Measurements from ENCODE around the gene MBD6. TPM values are rescaled to one million over a fixed set of nuclear protein-coding genes. Genes with fewer than 3 reads are reported as not detected.

The MBD6 gene
- total and polyA plus RNA-seq, 2 donors from 2014 or later = 38.4 to 118 TPM

- no peak for TF ChIP-seq CTCF (IDR thresholded peaks at IDR 0.05; ENCODE audit: borderline replicate concordance, extremely low read depth, insufficient read depth)
- H3K9ac ChIP-seq (ENCODE audit: low read length in 3 of 3) = no peak overlapping the region
- FAIRE-seq = no peak
Measured at GRCh38 chr12:57481671-57482070, 41.0 kb upstream of the MBD6 start.

GRCh38 chr12:57483466-57483865, 39.2 kb upstream of the MBD6 start:
- no peak for FAIRE-seq
- H3K4me1 ChIP-seq (ENCODE audit: control insufficient read depth in 2 of 3, insufficient read depth in 2 of 3, low read depth in 1 of 3, low read length in 3 of 3) = peaks cover 0 to 4% (median 0%) of the 10 kb centered on the region in 3 donors
- no peaks in the 10 kb centered on the region for H3K36me3 ChIP-seq (ENCODE audit: control insufficient read depth in 2 of 3, insufficient read depth in 3 of 3, low read length in 3 of 3)
- peak in 1 of 5 donors; percentile 34 for DNase-seq
- H3K27ac ChIP-seq (ENCODE audit: low read depth in 2 of 2, low read length in 2 of 2) = no peak overlapping the region
- no peak overlapping the region for H3K4me3 ChIP-seq (ENCODE audit: low read length in 3 of 3)
- no peaks in the 10 kb centered on the region for H3K9me3 ChIP-seq (ENCODE audit: control insufficient read depth in 2 of 3, insufficient read depth in 1 of 3, low read length in 3 of 3)
- TF ChIP-seq CTCF (IDR thresholded peaks at IDR 0.05; ENCODE audit: borderline replicate concordance, extremely low read depth, insufficient read depth) = no peak
- no peak overlapping the region for H3K9ac ChIP-seq (ENCODE audit: low read length in 3 of 3)
- intact Hi-C loops (cut with DNase I) = no loop called here
- H3K27me3 ChIP-seq (ENCODE audit: control insufficient read depth, insufficient read depth, low read length) = no peaks in the 10 kb centered on the region

More at GRCh38 chr12:57481671-57482070, 41.0 kb upstream of the MBD6 start:
- no peak overlapping the region for H3K4me3 ChIP-seq (ENCODE audit: low read length in 3 of 3)
- intact Hi-C loops (cut with DNase I) = no loop called here
- H3K9me3 ChIP-seq (ENCODE audit: control insufficient read depth in 2 of 3, insufficient read depth in 1 of 3, low read length in 3 of 3) = no peaks in the 10 kb centered on the region
- DNase-seq = no peak
- H3K4me1 ChIP-seq (ENCODE audit: control insufficient read depth in 2 of 3, insufficient read depth in 2 of 3, low read depth in 1 of 3, low read length in 3 of 3) = peaks cover 0 to 3% (median 0%) of the 10 kb centered on the region in 3 donors
- H3K27me3 ChIP-seq (ENCODE audit: control insufficient read depth, insufficient read depth, low read length) = peaks cover 5% of the 10 kb centered on the region
- no peaks in the 10 kb centered on the region for H3K36me3 ChIP-seq (ENCODE audit: control insufficient read depth in 2 of 3, insufficient read depth in 3 of 3, low read length in 3 of 3)
- H3K27ac ChIP-seq (ENCODE audit: low read depth in 2 of 2, low read length in 2 of 2) = no peak overlapping the region

- DNase-seq (no peak), FAIRE-seq (no peak)
- peaks cover 5 to 12% (median 6%) of the 10 kb centered on the region in 3 donors for H3K36me3 ChIP-seq (ENCODE audit: control insufficient read depth in 2 of 3, insufficient read depth in 3 of 3, low read length in 3 of 3)
- no peak overlapping the region for H3K4me3 ChIP-seq (ENCODE audit: low read length in 3 of 3)
- H3K4me1 ChIP-seq (ENCODE audit: control insufficient read depth in 2 of 3, insufficient read depth in 2 of 3, low read depth in 1 of 3, low read length in 3 of 3) = peaks cover 0 to 10% (median 0%) of the 10 kb centered on the region in 3 donors
- no peak overlapping the region for H3K9ac ChIP-seq (ENCODE audit: low read length in 3 of 3)
- no peak for TF ChIP-seq CTCF (IDR thresholded peaks at IDR 0.05; ENCODE audit: borderline replicate concordance, extremely low read depth, insufficient read depth)
- intact Hi-C loops (cut with DNase I) = no loop called here
- no peaks in the 10 kb centered on the region for H3K27me3 ChIP-seq (ENCODE audit: control insufficient read depth, insufficient read depth, low read length)
- H3K9me3 ChIP-seq (ENCODE audit: control insufficient read depth in 2 of 3, insufficient read depth in 1 of 3, low read length in 3 of 3) = no peaks in the 10 kb centered on the region
- H3K27ac ChIP-seq (ENCODE audit: low read depth in 2 of 2, low read length in 2 of 2) = no peak overlapping the region
Measured at GRCh38 chr12:57485695-57486094, 36.9 kb upstream of the MBD6 start.

GRCh38 chr12:57487055-57487596, 35.5 kb upstream of the MBD6 start:
- no peak for TF ChIP-seq CTCF (IDR thresholded peaks at IDR 0.05; ENCODE audit: borderline replicate concordance, extremely low read depth, insufficient read depth)
- no peaks in the 10 kb centered on the region for H3K27me3 ChIP-seq (ENCODE audit: control insufficient read depth, insufficient read depth, low read length)
- H3K4me3 ChIP-seq (ENCODE audit: low read length in 3 of 3) = peak overlapping the region; percentile 16 to 99 (median 90)
- H3K9ac ChIP-seq (ENCODE audit: low read length in 3 of 3) = no peak overlapping the region
- no peak for FAIRE-seq
- DNase-seq = no peak
- peaks cover 8 to 24% (median 8%) of the 10 kb centered on the region in 3 donors for H3K36me3 ChIP-seq (ENCODE audit: control insufficient read depth in 2 of 3, insufficient read depth in 3 of 3, low read length in 3 of 3)
- peaks cover 0 to 10% (median 0%) of the 10 kb centered on the region in 3 donors for H3K4me1 ChIP-seq (ENCODE audit: control insufficient read depth in 2 of 3, insufficient read depth in 2 of 3, low read depth in 1 of 3, low read length in 3 of 3)
- H3K9me3 ChIP-seq (ENCODE audit: control insufficient read depth in 2 of 3, insufficient read depth in 1 of 3, low read length in 3 of 3) = no peaks in the 10 kb centered on the region
- no peak overlapping the region for H3K27ac ChIP-seq (ENCODE audit: low read depth in 2 of 2, low read length in 2 of 2)
- intact Hi-C loops (cut with DNase I) = no loop called here
